ENCODE results near the gene ITPR1.

Gene ITPR1

DNA sequence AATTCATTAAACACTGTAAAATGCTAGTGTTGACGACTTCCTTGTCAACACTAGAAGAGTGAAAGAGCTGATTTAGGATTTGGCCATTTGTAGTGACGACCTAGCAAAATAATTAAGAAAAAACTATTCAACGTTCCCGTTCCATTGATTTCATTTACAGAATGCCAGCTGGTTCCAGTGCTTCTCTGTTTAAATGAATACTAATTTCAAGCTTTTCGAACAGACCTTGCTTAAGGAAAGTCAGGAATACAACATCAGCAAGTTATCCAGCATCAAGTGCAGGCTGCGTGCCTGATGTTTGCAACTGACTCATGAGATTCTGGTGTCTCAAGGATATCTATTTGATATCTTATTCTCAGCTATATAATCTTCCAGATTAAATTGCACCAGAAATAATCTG lies 387.7 kb downstream of the ITPR1 start:
- DNase-seq = no peak

- DNase-seq = no peak
These were observed 389.4 kb downstream of the ITPR1 start for GRCh38 chr3:4882548-4882947.

DNA sequence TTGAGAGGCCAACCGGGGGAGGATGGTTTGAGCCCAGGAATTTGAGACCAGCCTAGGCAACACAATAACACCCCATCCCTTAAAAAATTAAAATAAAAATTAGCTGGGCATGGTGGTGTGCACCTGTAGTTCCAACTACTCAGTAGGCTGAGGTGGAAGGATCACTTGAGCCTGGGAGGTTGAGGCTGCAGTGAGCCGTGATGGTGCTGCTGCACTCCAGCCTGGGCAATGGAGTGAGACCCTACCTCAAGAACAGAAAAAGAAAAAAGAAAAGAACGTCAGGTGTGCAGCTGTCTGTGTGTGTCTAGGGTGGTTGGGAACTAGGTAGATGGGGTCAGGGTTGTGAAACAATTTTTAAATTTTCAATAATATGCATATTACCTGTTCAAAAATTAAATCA lies 389.9 kb downstream of the ITPR1 start:
- no peak for DNase-seq

GRCh38 chr3:4884888-4885287 lies 391.7 kb downstream of the ITPR1 start:
- DNase-seq = no peak

- DNase-seq = no peak
These were observed 392.2 kb downstream of the ITPR1 start for GRCh38 chr3:4885316-4885715.

DNA sequence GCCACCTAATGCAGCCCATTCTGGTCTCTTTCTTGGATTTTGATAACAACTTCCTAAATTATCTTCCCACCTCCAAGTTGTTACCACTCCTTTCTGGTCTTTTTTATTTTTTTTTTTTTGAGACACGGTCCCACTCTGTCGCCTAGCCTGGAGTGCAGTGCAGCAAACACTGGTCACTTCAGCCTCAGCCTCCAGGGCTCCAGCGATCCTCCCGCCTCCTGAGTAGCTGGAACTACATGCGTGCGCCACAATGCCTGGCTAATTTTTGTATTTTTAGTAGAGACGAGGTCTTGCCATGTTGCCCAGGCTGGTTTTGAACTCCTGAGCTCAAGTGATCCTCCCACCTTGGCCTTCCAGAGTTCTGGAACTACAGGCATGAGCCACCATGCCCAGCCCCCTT lies 393.3 kb downstream of the ITPR1 start:
- no peak for DNase-seq

GRCh38 chr3:4887177-4887576 lies 394.0 kb downstream of the ITPR1 start:
- DNase-seq = no peak

GRCh38 chr3:4888913-4889846 lies 396.0 kb downstream of the ITPR1 start:
- no peak for DNase-seq

DNA sequence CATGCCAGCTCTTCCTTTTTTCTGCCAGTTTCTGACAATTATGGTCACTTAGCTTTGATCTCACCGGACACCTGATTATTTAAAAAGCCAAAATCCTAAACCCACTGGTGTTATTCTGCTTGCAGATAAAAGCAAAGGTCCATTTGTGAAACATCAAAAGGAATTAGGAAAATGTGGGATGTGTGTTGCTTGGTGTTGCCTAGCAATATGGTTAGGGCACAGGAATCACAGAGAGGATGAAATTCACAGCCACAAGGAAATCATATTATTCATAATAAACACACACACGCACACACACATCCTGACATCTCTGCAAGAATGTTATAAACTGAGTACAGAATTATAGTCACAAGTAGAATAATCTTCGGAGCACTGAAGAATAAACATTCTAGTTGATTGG lies 396.7 kb downstream of the ITPR1 start:
- no peak for DNase-seq

DNA sequence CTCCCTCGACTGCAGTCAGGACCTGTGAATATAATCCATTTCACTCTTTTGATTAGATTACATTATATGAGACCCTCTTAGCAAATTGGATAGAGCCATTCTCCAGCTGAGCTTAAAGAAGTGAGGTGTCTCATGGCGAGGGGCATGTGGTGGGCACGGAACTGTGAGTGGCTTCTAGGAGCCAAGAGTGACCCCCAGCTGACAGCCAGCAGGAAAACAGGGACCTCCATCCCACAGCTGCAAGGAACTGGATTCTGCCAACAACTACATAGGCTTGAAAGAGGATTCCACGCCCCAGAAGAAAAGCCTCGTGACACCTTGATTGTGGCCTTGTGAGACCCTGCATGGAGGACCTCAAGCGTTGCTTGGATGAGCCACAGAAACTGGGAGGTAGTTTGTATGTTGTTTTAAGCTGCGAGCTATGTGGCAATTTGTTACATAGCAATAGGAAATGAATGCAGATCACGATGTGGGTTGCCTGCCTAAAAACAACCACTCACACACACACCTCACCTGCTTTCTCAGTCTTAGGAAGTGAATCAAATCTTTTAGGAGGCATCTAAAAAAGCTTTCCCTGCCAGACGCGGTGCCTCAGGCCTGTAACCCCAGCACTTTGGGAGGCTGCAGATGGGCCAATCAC lies 401.9 kb downstream of the ITPR1 start:
- DNase-seq = no peak

DNA sequence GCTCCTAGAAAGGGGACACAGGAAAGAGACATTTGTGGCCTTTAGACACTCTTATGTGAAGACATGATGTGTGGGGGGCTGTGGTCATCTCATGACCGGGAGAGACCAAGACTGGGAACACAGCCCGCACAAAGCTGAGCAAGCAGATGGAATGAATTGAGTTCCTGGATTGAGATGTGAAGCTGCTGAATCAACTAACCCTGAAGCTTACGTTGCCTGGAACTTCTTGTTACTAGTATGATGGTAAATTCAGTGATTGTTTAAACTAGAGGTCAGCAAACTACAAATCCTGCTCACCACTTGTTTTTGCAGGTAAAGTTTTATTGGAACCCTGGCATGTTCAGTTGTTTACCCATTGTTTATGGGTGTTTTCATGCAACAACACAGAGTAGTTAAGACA lies 402.7 kb downstream of the ITPR1 start:
- no peak for DNase-seq
